ENCODE measurements around the gene CSNK1E.

DNA sequence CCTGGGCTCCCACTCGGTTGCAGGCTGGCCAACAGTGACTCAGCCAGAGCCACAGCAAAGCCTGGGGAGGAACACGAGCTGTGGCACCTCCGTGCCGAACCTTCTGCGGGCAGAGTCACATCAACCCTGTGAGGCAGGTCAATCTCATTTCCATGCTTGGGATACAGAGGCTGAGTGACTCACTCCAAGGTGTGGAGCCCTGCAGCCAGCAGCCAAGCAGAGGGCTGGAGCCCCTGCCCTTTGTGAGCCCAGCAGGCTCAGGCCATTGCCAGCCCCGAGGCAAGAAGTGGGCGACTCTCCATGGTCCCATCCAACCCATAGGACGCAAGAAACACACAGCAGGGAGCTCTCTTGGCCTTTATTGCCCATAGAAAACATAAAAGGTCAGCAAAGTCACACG is 21.4 kb downstream of the CSNK1E start:
- TF ChIP-seq GABPA (IDR thresholded peaks at IDR 0.05; ENCODE audit: low read depth), result no peak
- TF ChIP-seq, protein P1, sequence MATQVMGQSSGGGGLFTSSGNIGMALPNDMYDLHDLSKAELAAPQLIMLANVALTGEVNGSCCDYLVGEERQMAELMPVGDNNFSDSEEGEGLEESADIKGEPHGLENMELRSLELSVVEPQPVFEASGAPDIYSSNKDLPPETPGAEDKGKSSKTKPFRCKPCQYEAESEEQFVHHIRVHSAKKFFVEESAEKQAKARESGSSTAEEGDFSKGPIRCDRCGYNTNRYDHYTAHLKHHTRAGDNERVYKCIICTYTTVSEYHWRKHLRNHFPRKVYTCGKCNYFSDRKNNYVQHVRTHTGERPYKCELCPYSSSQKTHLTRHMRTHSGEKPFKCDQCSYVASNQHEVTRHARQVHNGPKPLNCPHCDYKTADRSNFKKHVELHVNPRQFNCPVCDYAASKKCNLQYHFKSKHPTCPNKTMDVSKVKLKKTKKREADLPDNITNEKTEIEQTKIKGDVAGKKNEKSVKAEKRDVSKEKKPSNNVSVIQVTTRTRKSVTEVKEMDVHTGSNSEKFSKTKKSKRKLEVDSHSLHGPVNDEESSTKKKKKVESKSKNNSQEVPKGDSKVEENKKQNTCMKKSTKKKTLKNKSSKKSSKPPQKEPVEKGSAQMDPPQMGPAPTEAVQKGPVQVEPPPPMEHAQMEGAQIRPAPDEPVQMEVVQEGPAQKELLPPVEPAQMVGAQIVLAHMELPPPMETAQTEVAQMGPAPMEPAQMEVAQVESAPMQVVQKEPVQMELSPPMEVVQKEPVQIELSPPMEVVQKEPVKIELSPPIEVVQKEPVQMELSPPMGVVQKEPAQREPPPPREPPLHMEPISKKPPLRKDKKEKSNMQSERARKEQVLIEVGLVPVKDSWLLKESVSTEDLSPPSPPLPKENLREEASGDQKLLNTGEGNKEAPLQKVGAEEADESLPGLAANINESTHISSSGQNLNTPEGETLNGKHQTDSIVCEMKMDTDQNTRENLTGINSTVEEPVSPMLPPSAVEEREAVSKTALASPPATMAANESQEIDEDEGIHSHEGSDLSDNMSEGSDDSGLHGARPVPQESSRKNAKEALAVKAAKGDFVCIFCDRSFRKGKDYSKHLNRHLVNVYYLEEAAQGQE (IDR thresholded peaks at IDR 0.05; ENCODE audit: insufficient replicate concordance, low read depth), result no peak
- no peak for TF ChIP-seq CTCF (IDR thresholded peaks at IDR 0.05; ENCODE audit: insufficient read depth, low read length)

Data from HL-60 (cell line).